ENCODE measurements around the gene PARVA.

The PARVA gene

DNA sequence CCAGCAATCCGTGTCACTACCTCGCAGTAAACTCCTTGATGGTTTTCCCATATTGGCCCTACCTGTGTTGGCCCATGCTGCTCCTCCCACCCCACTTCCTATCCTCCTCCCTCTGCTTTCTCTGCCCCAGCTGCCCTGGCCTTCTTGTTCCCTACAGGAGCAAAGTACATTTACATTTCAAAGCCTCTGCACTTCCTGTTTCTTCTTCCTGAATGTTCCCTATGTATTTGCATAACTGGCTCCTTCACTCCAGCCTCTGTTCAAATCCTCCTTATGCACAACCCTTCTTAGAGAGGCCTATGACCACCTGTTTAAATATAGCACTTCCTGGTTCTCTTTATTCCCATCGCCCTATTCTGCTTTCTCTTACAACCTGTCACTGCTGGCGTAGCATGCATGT is 62.2 kb downstream of the PARVA start:
- TF ChIP-seq, protein P1, sequence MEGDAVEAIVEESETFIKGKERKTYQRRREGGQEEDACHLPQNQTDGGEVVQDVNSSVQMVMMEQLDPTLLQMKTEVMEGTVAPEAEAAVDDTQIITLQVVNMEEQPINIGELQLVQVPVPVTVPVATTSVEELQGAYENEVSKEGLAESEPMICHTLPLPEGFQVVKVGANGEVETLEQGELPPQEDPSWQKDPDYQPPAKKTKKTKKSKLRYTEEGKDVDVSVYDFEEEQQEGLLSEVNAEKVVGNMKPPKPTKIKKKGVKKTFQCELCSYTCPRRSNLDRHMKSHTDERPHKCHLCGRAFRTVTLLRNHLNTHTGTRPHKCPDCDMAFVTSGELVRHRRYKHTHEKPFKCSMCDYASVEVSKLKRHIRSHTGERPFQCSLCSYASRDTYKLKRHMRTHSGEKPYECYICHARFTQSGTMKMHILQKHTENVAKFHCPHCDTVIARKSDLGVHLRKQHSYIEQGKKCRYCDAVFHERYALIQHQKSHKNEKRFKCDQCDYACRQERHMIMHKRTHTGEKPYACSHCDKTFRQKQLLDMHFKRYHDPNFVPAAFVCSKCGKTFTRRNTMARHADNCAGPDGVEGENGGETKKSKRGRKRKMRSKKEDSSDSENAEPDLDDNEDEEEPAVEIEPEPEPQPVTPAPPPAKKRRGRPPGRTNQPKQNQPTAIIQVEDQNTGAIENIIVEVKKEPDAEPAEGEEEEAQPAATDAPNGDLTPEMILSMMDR (conservative IDR thresholded peaks at IDR 0.05; ENCODE audit: low read depth, low read length) = no peak
- DNase-seq (ENCODE audit: low read depth) = no peak
- no peak overlapping the region for H3K4me3 ChIP-seq (ENCODE audit: low read depth, low read length)

- TF ChIP-seq, protein P1 (conservative IDR thresholded peaks at IDR 0.05; ENCODE audit: low read depth, low read length) = no peak
- no peak for DNase-seq (ENCODE audit: low read depth)
- H3K4me3 ChIP-seq (ENCODE audit: low read depth, low read length) = no peak overlapping the region
Measured at GRCh38 chr11:12440565-12440964, 63.2 kb downstream of the PARVA start.

DNA sequence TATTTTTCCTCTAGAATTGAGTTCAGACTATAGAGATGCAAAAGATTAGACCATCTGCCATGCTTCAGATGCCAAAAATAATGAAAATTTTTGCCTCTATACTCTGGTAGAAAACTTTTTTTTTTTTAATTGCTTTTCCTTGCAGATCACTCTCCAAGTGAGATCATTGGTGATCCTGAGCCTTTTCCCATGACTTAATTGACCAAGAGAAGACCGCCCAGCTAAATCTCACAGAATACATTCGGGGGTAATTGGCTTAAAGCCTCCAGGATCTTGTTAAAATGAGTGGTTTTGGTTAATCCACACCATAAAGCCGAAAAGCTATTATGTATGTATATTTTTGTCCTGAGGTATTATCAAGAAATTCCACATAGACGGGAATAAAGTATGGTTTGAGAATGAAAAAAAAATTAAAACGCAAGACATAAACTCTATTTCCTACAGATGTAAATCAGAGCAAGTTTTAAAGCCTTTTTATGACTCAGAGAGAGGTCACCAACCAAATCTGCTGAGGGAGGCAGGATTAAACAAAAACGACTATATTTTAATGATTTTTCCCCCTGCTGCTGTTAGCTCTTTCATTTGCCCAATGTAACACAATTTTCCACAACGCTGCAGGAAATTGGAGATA is 64.0 kb downstream of the PARVA start:
- TF ChIP-seq, protein P1 (conservative IDR thresholded peaks at IDR 0.05; ENCODE audit: low read depth, low read length) = no peak
- no peak for DNase-seq (ENCODE audit: low read depth)
- no peak overlapping the region for H3K4me3 ChIP-seq (ENCODE audit: low read depth, low read length)

- no peak for DNase-seq (ENCODE audit: low read depth)
- H3K4me3 ChIP-seq (ENCODE audit: low read depth, low read length) = no peak overlapping the region
- TF ChIP-seq, protein P1 (conservative IDR thresholded peaks at IDR 0.05; ENCODE audit: low read depth, low read length) = no peak
Measured at GRCh38 chr11:12444601-12445000, 67.2 kb downstream of the PARVA start.

DNA sequence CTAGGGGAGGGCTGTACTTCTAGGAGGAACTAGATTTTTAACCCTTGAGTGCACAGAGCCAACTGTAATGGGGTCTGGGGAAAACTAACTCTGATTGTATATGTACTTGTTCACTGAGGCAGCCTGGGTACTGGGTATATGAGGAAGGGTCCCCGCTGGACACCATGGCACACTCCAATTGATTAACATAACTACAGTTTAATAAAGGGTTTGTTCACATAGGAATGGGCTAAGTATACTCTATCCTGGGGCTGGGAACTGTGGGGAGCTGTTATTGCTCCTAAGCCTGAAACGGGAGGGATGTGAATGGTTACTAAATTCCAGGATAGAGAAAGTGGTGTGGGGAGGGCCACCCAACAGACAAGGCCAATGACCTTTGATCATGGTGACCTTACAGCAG is 67.6 kb downstream of the PARVA start:
- no peak for DNase-seq (ENCODE audit: low read depth)
- TF ChIP-seq, protein P1 (conservative IDR thresholded peaks at IDR 0.05; ENCODE audit: low read depth, low read length) = no peak
- no peak overlapping the region for H3K4me3 ChIP-seq (ENCODE audit: low read depth, low read length)

DNA sequence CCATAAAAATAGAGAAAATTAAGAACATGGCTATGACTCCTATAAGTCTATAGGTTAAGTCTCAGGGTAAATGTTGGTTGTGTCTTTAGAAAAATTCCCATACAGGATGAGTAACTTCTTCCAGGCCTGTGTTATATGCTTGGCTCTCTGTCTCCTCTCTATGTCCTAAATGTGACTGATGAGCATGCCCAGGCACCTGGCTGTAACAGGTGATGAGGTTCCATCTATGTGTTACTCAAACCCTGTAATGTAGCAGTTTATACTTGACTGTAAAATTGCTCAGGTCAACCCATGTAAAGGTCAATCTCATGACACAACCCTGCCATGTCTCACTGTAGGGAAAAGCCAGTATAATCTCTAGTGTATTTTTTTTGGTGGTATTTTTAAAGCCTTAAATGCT is 69.5 kb downstream of the PARVA start:
- TF ChIP-seq, protein P1 (conservative IDR thresholded peaks at IDR 0.05; ENCODE audit: low read depth, low read length) = no peak
- H3K4me3 ChIP-seq (ENCODE audit: low read depth, low read length) = no peak overlapping the region
- no peak for DNase-seq (ENCODE audit: low read depth)
